IMR-90 (cell line): ENCODE data around the gene ALKBH7. TPM values are rescaled to one million over a fixed set of nuclear protein-coding genes. Genes with fewer than 3 reads are reported as not detected.

Experiments used
- ATAC-seq: fragments of 200-7000 bp; cut with Tn5 transposase; 2 replicates; pipeline ENCODE4 v1.9.1; 2020; ENCODE audit warnings: low read depth, mild to moderate bottlenecking, moderate library complexity
- BruUV-seq: library from RNA; stranded (reverse); fragments of 400-500 nt; replicated peaks from 2 replicates; lab custom pipeline; 2021; lab: Mats Ljungman, UMichigan
- CTCF ChIA-PET: fragments of 300-600 bp; formaldehyde crosslinking; extraction: SDS; loops from one replicate; lab custom pipeline; 2021; ENCODE audit warnings: antibody characterized with exemption; lab: Yijun Ruan, JAX
- POLR2A ChIA-PET: fragments of 300-600 bp; sonication (Branson Sonifier 250); formaldehyde crosslinking; loops from one replicate; lab custom pipeline; 2022; ENCODE audit warnings: antibody characterized with exemption; ENCODE audit not compliant: unreplicated experiment; lab: Charles Lee
- DNase-seq: peaks from one replicate; pipeline ENCODE4 v3.0.0; 2013
- H2AFZ ChIP-seq: replicated peaks from 2 replicates; pipeline ENCODE3; 2013; ENCODE audit warnings: low read length, mild to moderate bottlenecking; ENCODE audit not compliant: poor library complexity
- H2AK5ac ChIP-seq: 2 replicates; pipeline ENCODE4 v1.6.1; 2013; ENCODE audit warnings: low read depth, low read length, inconsistent platforms
- H2AK9ac ChIP-seq: replicated peaks from 2 replicates; pipeline ENCODE3; 2013; ENCODE audit warnings: mild to moderate bottlenecking, low read depth, low read length, moderate library complexity; ENCODE audit not compliant: poor library complexity
- H2BK120ac ChIP-seq: 2 replicates; pipeline ENCODE4 v1.6.1; 2013; ENCODE audit warnings: low read depth, low read length, inconsistent platforms
- H2BK15ac ChIP-seq: 3 replicates; pipeline ENCODE4 v1.6.1; 2013; ENCODE audit warnings: low read depth, low read length, inconsistent platforms
- H2BK20ac ChIP-seq: 2 replicates; pipeline ENCODE4 v1.6.1; 2013; ENCODE audit warnings: low read depth, mild to moderate bottlenecking, inconsistent platforms, low read length, moderate library complexity
- H2BK5ac ChIP-seq: 2 replicates; pipeline ENCODE4 v1.6.1; 2013; ENCODE audit warnings: mild to moderate bottlenecking, low read depth, low read length, inconsistent platforms; ENCODE audit not compliant: poor library complexity, severe bottlenecking
- H3K14ac ChIP-seq: replicated peaks from 2 replicates; pipeline ENCODE4 v1.6.1; 2013; ENCODE audit warnings: low read depth, low read length, inconsistent platforms
- H3K18ac ChIP-seq: 2 replicates; pipeline ENCODE4 v1.6.1; 2013; ENCODE audit warnings: low read depth, low read length, control low read depth
- H3K23ac ChIP-seq: 2 replicates; pipeline ENCODE4 v1.6.1; 2013; ENCODE audit warnings: low read depth, low read length, inconsistent platforms
- H3K27ac ChIP-seq: 2 replicates; pipeline ENCODE4 v1.5.1; 2013; ENCODE audit warnings: mild to moderate bottlenecking, control low read depth, low read length; ENCODE audit not compliant: insufficient read depth
- H3K27me3 ChIP-seq: 2 replicates; pipeline ENCODE4 v1.6.1; 2013; ENCODE audit warnings: low read length; ENCODE audit not compliant: control insufficient read depth, insufficient read depth
- H3K36me3 ChIP-seq: 2 replicates; pipeline ENCODE4 v1.6.1; 2013; ENCODE audit warnings: low read length, mixed read lengths; ENCODE audit not compliant: control insufficient read depth, insufficient read depth
- H3K4ac ChIP-seq: 2 replicates; pipeline ENCODE4 v1.6.1; 2013; ENCODE audit warnings: low read depth, low read length, inconsistent platforms
- H3K4me1 ChIP-seq: 2 replicates; pipeline ENCODE4 v1.6.1; 2013; ENCODE audit warnings: low read length, mixed read lengths; ENCODE audit not compliant: control insufficient read depth, insufficient read depth
- H3K4me2 ChIP-seq: 2 replicates; pipeline ENCODE4 v1.6.1; 2013; ENCODE audit warnings: low read depth, mild to moderate bottlenecking, control low read depth, low read length, moderate library complexity
- H3K4me3 ChIP-seq: 2 replicates; pipeline ENCODE4 v1.5.1; 2013; ENCODE audit warnings: low read depth, mild to moderate bottlenecking, control low read depth, low read length, moderate library complexity; ENCODE audit not compliant: insufficient read depth
- H3K56ac ChIP-seq: 2 replicates; pipeline ENCODE4 v1.6.1; 2013; ENCODE audit warnings: low read length, inconsistent platforms; ENCODE audit not compliant: insufficient read depth; ENCODE audit errors: extremely low read depth
- H3K79me1 ChIP-seq, 2 experiments: 2 replicates each; pipeline ENCODE4 v1.6.1; 2013; ENCODE audit warnings: low read length in 2 of 2, inconsistent platforms in 1 of 2, low read depth in 1 of 2
- H3K9ac ChIP-seq: 2 replicates; pipeline ENCODE4 v1.6.1; 2013; ENCODE audit warnings: low read depth, low read length, control low read depth
- H3K9me1 ChIP-seq: 2 replicates; pipeline ENCODE4 v1.6.1; 2013; ENCODE audit warnings: low read length, inconsistent platforms; ENCODE audit not compliant: insufficient read depth
- H3K9me3 ChIP-seq: 2 replicates; pipeline ENCODE4 v1.6.1; 2013; ENCODE audit warnings: low read length; ENCODE audit not compliant: control insufficient read depth, insufficient read depth
- H4K20me1 ChIP-seq: 2 replicates; pipeline ENCODE4 v1.6.1; 2013; ENCODE audit warnings: low read length, inconsistent platforms; ENCODE audit not compliant: insufficient read depth
- H4K5ac ChIP-seq: 2 replicates; pipeline ENCODE4 v1.6.1; 2013; ENCODE audit warnings: mild to moderate bottlenecking, low read depth, low read length, control low read depth
- H4K8ac ChIP-seq, 2 experiments: 2 replicates each; pipeline ENCODE4 v1.6.1; 2013; ENCODE audit warnings: low read depth in 2 of 2, low read length in 2 of 2, control low read depth in 1 of 2, inconsistent platforms in 1 of 2
- H4K91ac ChIP-seq: 2 replicates; pipeline ENCODE4 v1.6.1; 2013; ENCODE audit warnings: low read depth, low read length, inconsistent platforms; ENCODE audit not compliant: insufficient read depth
- BHLHE40 ChIP-seq: fragments of 150-350 bp; IDR thresholded peaks from 2 replicates; pipeline ENCODE4 v1.6.1; 2016; ENCODE audit warnings: mild to moderate bottlenecking, low read depth, low read length
- CEBPB ChIP-seq: IDR thresholded peaks from 2 replicates; pipeline ENCODE4 v1.6.1; 2012; ENCODE audit warnings: low read depth, low read length, improper control_type of control experiment
- CHD1 ChIP-seq: IDR thresholded peaks from 2 replicates; pipeline ENCODE4 v1.6.1; 2012; ENCODE audit warnings: low read depth, low read length, improper control_type of control experiment
- CTCF ChIP-seq: conservative IDR thresholded peaks from 2 replicates; pipeline ENCODE4 v1.5.1; 2012; ENCODE audit warnings: mild to moderate bottlenecking, low read depth, low read length, improper control_type of control experiment
- ELK1 ChIP-seq: fragments of 150-350 bp; IDR thresholded peaks from 2 replicates; pipeline ENCODE4 v1.6.1; 2016; ENCODE audit warnings: low read depth, mild to moderate bottlenecking, low read length, moderate library complexity, borderline replicate concordance
- FOS ChIP-seq: fragments of 150-350 bp; IDR thresholded peaks from 2 replicates; pipeline ENCODE4 v1.6.1; 2016; ENCODE audit warnings: low read depth, low read length
- MAFK ChIP-seq: IDR thresholded peaks from 2 replicates; pipeline ENCODE4 v1.6.1; 2012; ENCODE audit warnings: low read depth, low read length, improper control_type of control experiment
- MAZ ChIP-seq: IDR thresholded peaks from 2 replicates; pipeline ENCODE4 v1.6.1; 2012; ENCODE audit warnings: low read depth, mild to moderate bottlenecking, low read length, improper control_type of control experiment, moderate library complexity, borderline replicate concordance
- MXI1 ChIP-seq: IDR thresholded peaks from 2 replicates; pipeline ENCODE4 v1.6.1; 2012; ENCODE audit warnings: low read depth, mild to moderate bottlenecking, low read length, moderate library complexity, borderline replicate concordance
- NFE2L2 ChIP-seq: fragments of 150-350 bp; IDR thresholded peaks from 2 replicates; pipeline ENCODE4 v1.6.1; 2016; ENCODE audit warnings: low read depth, mild to moderate bottlenecking, low read length
- POLR2A ChIP-seq: IDR thresholded peaks from 2 replicates; pipeline ENCODE4 v1.6.1; 2012; ENCODE audit warnings: mild to moderate bottlenecking, low read depth, low read length
- RAD21 ChIP-seq: IDR thresholded peaks from 2 replicates; pipeline ENCODE4 v1.6.1; 2012; ENCODE audit warnings: low read length, improper control_type of control experiment
- RCOR1 ChIP-seq: IDR thresholded peaks from 2 replicates; pipeline ENCODE4 v1.6.1; 2012; ENCODE audit warnings: mild to moderate bottlenecking, low read length, improper control_type of control experiment; ENCODE audit not compliant: insufficient replicate concordance
- RFX5 ChIP-seq: IDR thresholded peaks from 2 replicates; pipeline ENCODE4 v1.8.0; 2012; ENCODE audit warnings: low read depth, mild to moderate bottlenecking, low read length, moderate library complexity
- SMC3 ChIP-seq: fragments of 150-350 bp; IDR thresholded peaks from 2 replicates; pipeline ENCODE4 v1.6.1; 2016; ENCODE audit warnings: low read depth, mild to moderate bottlenecking, antibody characterized with exemption, low read length, moderate library complexity
- USF2 ChIP-seq: fragments of 150-350 bp; IDR thresholded peaks from 2 replicates; pipeline ENCODE4 v1.6.1; 2017; ENCODE audit warnings: mild to moderate bottlenecking, antibody characterized with exemption, low read length, low read depth
- WGBS, 2 experiments: methylation state at CpG; one replicate each; pipeline versions ENCODE4 v1.1.5 to v1.1.7; 2013; ENCODE audit warnings: missing lambda C conversion rate in 2 of 2; ENCODE audit not compliant: insufficient read length in 1 of 2; ENCODE audit errors: extremely low coverage in 2 of 2; 5-methylcytosine and 5-hydroxymethylcytosine counted together
- dilution Hi-C: fragments of 300-500 bp; cut with HindIII; formaldehyde crosslinking; loops from one replicate; pipeline ENCODE4 v1.14.3; 2018; ENCODE audit warnings: low sequenced_read_pairs; ENCODE audit not compliant: unreplicated experiment
- in situ Hi-C: fragments of 300-500 bp; cut with MboI; formaldehyde crosslinking; loops from 3 replicates; pipeline ENCODE4 v1.14.3; 2019; ENCODE audit warnings: low sequenced_read_pairs, inconsistent platforms, mixed read lengths
- intact Hi-C: fragments of 100-400 bp; cut with micrococcal nuclease; formaldehyde crosslinking; loops from 2 replicates; pipeline ENCODE4 v1.10.0; 2022
- polyA plus RNA-seq, 3 experiments: library from polyadenylated mRNA; depleted of rRNA; stranded (reverse); fragments of >200 nt; gene quantifications; 2 replicates each; pipeline ENCODE4 v1.2.3, GENCODE V29; 2012; ENCODE audit warnings: low replicate concordance in 1 of 3
- total RNA-seq: library from RNA; depleted of rRNA; stranded (reverse); fragments of >200 nt; gene quantifications from 2 replicates; pipeline ENCODE4 v1.2.3, GENCODE V29; 2012

The ALKBH7 gene
- total and polyA plus RNA-seq, 2 of the 4 experiments (the other 2 are of a cell fraction): 9.3 to 22.5 TPM

GRCh38 chr19:6412061-6412446 lies 39.5 kb downstream of the ALKBH7 start:
- Histone ChIP-seq H3K4me3 (no peak overlapping the region), H3K56ac (no peak overlapping the region), H2AK5ac (no peak overlapping the region), H2BK20ac (no peak overlapping the region), H3K4me2 (no peak overlapping the region), H3K23ac (no peak overlapping the region), H2BK5ac (no peak overlapping the region), H3K36me3 (peaks cover 37% of the 10 kb centered on the region), H3K4me1 (no peaks in the 10 kb centered on the region), H4K91ac (no peak overlapping the region), H3K9me1 (no peaks in the 10 kb centered on the region; the same call in 1 of the 2 replicates), H2AFZ (no peak overlapping the region), H2AK9ac (peak overlapping the region; percentile 3), H2BK15ac (no peak overlapping the region), H2BK120ac (no peak overlapping the region), H3K27ac (no peak overlapping the region), H3K27me3 (no peaks in the 10 kb centered on the region), H3K79me1 (no peaks in the 10 kb centered on the region), H4K20me1 (no peaks in the 10 kb centered on the region; the same call in 1 of the 2 replicates), H3K14ac (no peak overlapping the region), H3K18ac (no peak overlapping the region), H3K9me3 (no peaks in the 10 kb centered on the region), H3K9ac (no peak overlapping the region), H3K4ac (no peak overlapping the region), H4K8ac (no peak overlapping the region), H4K5ac (no peak overlapping the region)
- intact Hi-C loops (loop anchor here (10.0 kb wide), 1 partner anchor 367 kb away; no protein-coding TSS in a partner anchor), dilution Hi-C loops (no loop called here), in situ Hi-C loops (no loop called here)
- 90% methylated on average over 4 of the region's 12 CpGs; no CpG with 5 or more reads in 1 of the 2 experiments for WGBS, 2 experiments
- TF ChIP-seq BHLHE40 (no peak), CEBPB (no peak), MAZ (no peak), USF2 (no peak), NFE2L2 (no peak), MXI1 (no peak), CTCF (no peak), RAD21 (no peak), SMC3 (no peak), POLR2A (no peak), ELK1 (no peak), CHD1 (no peak), RFX5 (no peak), RCOR1 (no peak), MAFK (no peak), FOS (no peak)
- ATAC-seq: no peak
- BruUV-seq: no TSS peak
- ChIA-PET POLR2A (no interaction called here), CTCF (no interaction called here)
- no peak for DNase-seq
